ENCODE data around the gene PCDHA1.

PCDHA1 gene

DNA sequence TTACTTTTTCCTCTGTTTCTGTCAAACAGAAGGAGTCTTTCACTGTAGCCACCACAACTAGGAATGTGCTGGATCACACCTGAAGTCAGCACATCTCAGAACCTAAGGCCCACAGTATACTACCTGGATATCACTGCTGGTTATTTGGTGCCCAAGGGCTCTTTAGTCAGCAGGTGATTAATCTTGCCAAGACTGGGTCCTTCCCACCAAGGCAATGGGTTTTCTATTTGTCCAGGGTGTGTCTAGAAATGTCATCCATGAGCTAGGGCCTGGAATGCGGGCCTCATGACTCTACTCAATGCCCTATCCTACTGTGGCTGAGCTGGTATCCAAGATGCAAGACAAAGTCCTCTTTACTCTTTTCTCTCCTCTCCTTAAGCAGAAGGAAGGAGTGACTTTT is 130.4 kb downstream of the PCDHA1 start:
- TF ChIP-seq, protein P1, sequence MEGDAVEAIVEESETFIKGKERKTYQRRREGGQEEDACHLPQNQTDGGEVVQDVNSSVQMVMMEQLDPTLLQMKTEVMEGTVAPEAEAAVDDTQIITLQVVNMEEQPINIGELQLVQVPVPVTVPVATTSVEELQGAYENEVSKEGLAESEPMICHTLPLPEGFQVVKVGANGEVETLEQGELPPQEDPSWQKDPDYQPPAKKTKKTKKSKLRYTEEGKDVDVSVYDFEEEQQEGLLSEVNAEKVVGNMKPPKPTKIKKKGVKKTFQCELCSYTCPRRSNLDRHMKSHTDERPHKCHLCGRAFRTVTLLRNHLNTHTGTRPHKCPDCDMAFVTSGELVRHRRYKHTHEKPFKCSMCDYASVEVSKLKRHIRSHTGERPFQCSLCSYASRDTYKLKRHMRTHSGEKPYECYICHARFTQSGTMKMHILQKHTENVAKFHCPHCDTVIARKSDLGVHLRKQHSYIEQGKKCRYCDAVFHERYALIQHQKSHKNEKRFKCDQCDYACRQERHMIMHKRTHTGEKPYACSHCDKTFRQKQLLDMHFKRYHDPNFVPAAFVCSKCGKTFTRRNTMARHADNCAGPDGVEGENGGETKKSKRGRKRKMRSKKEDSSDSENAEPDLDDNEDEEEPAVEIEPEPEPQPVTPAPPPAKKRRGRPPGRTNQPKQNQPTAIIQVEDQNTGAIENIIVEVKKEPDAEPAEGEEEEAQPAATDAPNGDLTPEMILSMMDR (IDR thresholded peaks at IDR 0.05), result no peak
- no peaks in the 10 kb centered on the region for H3K9me3 ChIP-seq
- H3K27ac ChIP-seq, result no peak overlapping the region
- H3K36me3 ChIP-seq, result no peaks in the 10 kb centered on the region
- H3K4me1 ChIP-seq (ENCODE audit: control insufficient read depth in 1 of 2, insufficient read depth in 1 of 2, low read depth in 1 of 2, low read length in 1 of 2), result no peaks in the 10 kb centered on the region
- H3K4me3 ChIP-seq (ENCODE audit: low read depth in 1 of 2, low read length in 1 of 2), result no peak overlapping the region
- H3K27me3 ChIP-seq, result no peaks in the 10 kb centered on the region

- no peaks in the 10 kb centered on the region for H3K36me3 ChIP-seq
- TF ChIP-seq, protein P1 (IDR thresholded peaks at IDR 0.05), result no peak
- H3K4me3 ChIP-seq (ENCODE audit: low read depth in 1 of 2, low read length in 1 of 2), result no peak overlapping the region
- H3K9me3 ChIP-seq, result peaks cover 5% of the 10 kb centered on the region
- H3K27me3 ChIP-seq, result peaks cover 46% of the 10 kb centered on the region
- no peak overlapping the region for H3K27ac ChIP-seq
- no peaks in the 10 kb centered on the region for H3K4me1 ChIP-seq (ENCODE audit: control insufficient read depth in 1 of 2, insufficient read depth in 1 of 2, low read depth in 1 of 2, low read length in 1 of 2)
These were observed 137.7 kb downstream of the PCDHA1 start for GRCh38 chr5:140923601-140924000.

- TF ChIP-seq, protein P1 (IDR thresholded peaks at IDR 0.05), result no peak
- H3K4me3 ChIP-seq (ENCODE audit: low read depth in 1 of 2, low read length in 1 of 2), result no peak within 1 kb of the TSS
- peaks cover 50% of the 10 kb centered on the region for H3K27me3 ChIP-seq
- H3K36me3 ChIP-seq, result no peaks in the 10 kb centered on the region
- peaks cover 5% of the 10 kb centered on the region for H3K9me3 ChIP-seq
- H3K27ac ChIP-seq, result no peak within 1 kb of the TSS
- no peaks in the 10 kb centered on the region for H3K4me1 ChIP-seq (ENCODE audit: control insufficient read depth in 1 of 2, insufficient read depth in 1 of 2, low read depth in 1 of 2, low read length in 1 of 2)
These were observed 140.0 kb downstream of the PCDHA1 start, which contains the start of gene PCDHAC1 for GRCh38 chr5:140925806-140926442. Gene PCDHAC1 (plus strand): TSS chr5:140926299. CDS start chr5:140926893, 594 bp downstream.

DNA sequence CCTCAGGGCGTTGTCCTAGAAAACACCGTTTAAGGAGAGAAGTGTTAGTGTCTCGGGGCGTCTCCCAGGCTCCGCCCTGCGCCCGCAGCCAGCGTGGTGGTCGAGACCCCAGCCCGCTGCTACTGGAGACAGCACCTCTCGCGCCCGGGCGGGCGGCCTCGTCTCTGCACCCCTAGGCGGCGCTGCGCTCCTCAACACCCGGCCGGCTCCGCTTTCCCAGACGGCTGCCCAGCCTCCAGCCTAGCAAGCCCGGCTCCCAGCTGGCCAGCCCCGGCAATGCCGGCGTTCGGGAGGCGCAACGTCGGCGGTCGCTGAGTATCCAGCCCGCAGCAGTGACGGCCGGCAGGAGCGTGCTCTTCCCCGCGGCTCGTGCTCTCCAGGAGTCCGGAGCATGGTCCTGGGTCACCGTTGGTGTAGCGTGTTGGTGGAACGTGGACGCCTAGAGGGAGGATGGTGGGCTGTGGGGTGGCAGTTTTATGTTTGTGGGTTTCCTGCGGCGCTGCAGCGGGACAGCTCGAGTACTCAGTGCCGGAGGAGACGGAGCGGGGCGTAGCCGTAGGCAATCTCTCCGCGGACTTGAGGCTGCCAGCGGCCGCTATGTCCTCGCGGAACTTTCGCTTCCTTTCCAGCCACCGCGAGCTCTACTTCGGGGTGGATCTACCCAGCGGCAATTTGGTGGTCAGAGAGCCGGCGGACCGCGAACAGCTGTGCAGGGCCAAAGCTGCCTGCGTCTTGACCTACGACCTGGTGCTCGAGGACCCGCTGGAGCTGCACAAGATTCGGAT is 140.7 kb downstream of the PCDHA1 start:
- Histone ChIP-seq H3K4me3 (ENCODE audit: low read depth in 1 of 2, low read length in 1 of 2) (no peak overlapping the region), H3K27ac (no peak overlapping the region), H3K4me1 (ENCODE audit: control insufficient read depth in 1 of 2, insufficient read depth in 1 of 2, low read depth in 1 of 2, low read length in 1 of 2) (no peaks in the 10 kb centered on the region), H3K9me3 (peaks cover 5% of the 10 kb centered on the region), H3K36me3 (no peaks in the 10 kb centered on the region), H3K27me3 (peaks cover 50% of the 10 kb centered on the region)
- TF ChIP-seq, protein P1 (IDR thresholded peaks at IDR 0.05), result no peak

DNA sequence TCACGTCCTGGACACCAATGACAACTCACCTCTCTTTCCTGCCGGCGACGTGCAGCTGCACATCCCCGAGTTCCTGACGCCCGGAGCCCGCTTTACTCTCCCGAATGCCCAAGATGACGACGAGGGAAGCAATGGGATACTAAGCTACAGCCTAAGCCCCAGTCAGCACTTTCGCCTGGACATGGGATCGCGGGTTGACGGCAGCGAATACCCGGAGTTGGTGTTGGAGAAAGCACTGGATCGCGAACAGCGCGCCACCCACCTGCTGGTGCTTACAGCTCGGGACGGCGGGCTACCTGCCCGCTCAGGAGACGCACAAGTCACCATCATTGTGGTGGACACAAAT is 141.3 kb downstream of the PCDHA1 start:
- Histone ChIP-seq H3K36me3 (no peaks in the 10 kb centered on the region), H3K27ac (no peak overlapping the region), H3K4me3 (ENCODE audit: low read depth in 1 of 2, low read length in 1 of 2) (no peak overlapping the region), H3K4me1 (ENCODE audit: control insufficient read depth in 1 of 2, insufficient read depth in 1 of 2, low read depth in 1 of 2, low read length in 1 of 2) (no peaks in the 10 kb centered on the region), H3K27me3 (peaks cover 50% of the 10 kb centered on the region), H3K9me3 (peaks cover 5% of the 10 kb centered on the region)
- TF ChIP-seq, protein P1 (IDR thresholded peaks at IDR 0.05), result no peak

All from neutrophil (primary cell).